ENCODE results near the gene CCDC179. TPM values are rescaled to one million over a fixed set of nuclear protein-coding genes. Genes with fewer than 3 reads are reported as not detected.

Gene CCDC179
- polyA plus RNA-seq, 2 of the 4 experiments (the other 2 are of a cell fraction), result not detected

DNA sequence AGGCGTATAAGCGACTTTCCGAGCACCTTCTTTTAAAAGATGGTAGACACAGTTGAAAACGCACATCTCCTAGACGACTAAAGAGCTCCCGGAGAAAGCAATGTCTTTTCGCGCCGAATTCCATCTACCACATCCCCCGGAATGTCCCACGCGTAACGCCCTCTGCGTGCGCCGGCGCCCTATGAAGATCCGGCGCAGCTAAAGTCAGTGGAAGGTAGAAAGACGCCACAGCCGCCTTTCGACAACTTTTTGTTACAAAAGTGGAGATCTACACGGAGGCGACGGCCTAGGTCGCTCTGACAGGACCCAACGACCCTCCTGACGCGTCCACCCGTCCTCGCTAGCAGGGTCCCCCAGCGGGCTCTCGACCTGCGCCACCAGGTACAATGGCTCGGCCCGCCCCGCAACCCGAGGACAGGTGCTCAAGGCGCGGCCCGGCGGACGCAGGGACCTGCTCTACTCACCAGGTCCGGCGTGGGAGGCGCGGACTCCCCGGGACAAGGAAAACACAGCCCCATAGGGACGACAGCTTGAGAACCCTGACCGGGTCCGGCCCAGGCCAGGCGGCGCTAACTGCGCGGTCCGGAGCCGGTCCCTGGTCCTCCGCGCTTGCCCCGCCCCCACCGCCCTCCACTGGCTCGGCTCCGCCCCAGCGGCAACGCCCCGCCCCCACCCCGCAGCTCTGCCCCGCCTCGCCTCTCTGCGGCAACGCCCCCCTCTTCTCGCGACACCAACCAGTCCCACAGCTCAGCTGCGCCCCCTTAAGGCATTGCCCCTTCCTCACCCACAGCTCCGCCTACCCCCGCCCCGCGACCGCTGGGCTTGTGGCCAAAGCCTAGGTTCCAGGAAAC, 30.8 kb downstream of the CCDC179 start, which contains the start of gene SVIP:
SVIP (minus strand) TSS at position 571 of the 851 bp plus-strand sequence; CDS start at position 518, 53 bp downstream.
- FAIRE-seq (no peak), DNase-seq (ENCODE audit: low read depth in 1 of 2, low spot score in 1 of 2) (peak; percentile 65 to 93), ATAC-seq (peak; percentile 91 to 97)
- H3K4me2 ChIP-seq, result peak within 1 kb of the TSS; percentile 69
- ChIA-PET POLR2A (interaction anchor here (0.6 to 0.9 kb wide), 2 partner anchors 37 to 587 kb away, joined by 4 read pairs; no protein-coding TSS in a partner anchor), CTCF (interaction anchor here (0.7 to 1.9 kb wide), 12 partner anchors 10 to 237 kb away, joined by 3 to 14 read pairs (median 4); no protein-coding TSS in a partner anchor)
- WGBS (ENCODE audit: missing lambda C conversion rate), result 2% methylated on average over 41 of the region's 79 CpGs
- peak within 1 kb of the TSS; percentile 80 for H3K4me3 ChIP-seq
- TF ChIP-seq JUNB (IDR thresholded peaks at IDR 0.05) (no peak), CHD2 (IDR thresholded peaks at IDR 0.05; ENCODE audit: low read length, partially characterized antibody) (peak; percentile 87), POLR2A (IDR thresholded peaks at IDR 0.05; ENCODE audit: low read length) (peak; percentile 52; the same call in 1 of the 2 replicates), FOXS1 (CRISPR knock-in tag; IDR thresholded peaks at IDR 0.05) (no peak), EP300 (IDR thresholded peaks at IDR 0.05) (no peak), FOSB (CRISPR knock-in tag; IDR thresholded peaks at IDR 0.05) (no peak), RFX5 (IDR thresholded peaks at IDR 0.05) (no peak), EHMT2 (IDR thresholded peaks at IDR 0.05; ENCODE audit: low read depth) (no peak), PHF8 (IDR thresholded peaks at IDR 0.05; ENCODE audit: borderline replicate concordance, low read depth) (peak; percentile 92), MAFK (IDR thresholded peaks at IDR 0.05; ENCODE audit: partially characterized antibody) (no peak), ESRRA (IDR thresholded peaks at IDR 0.05; ENCODE audit: borderline replicate concordance, low read length) (no peak), CEBPB (IDR thresholded peaks at IDR 0.05) (no peak), RAD21 (conservative IDR thresholded peaks at IDR 0.05 in 1 of 2, IDR thresholded peaks at IDR 0.05 in 1 of 2) (peak; percentile 47 to 53), RARB (CRISPR knock-in tag; IDR thresholded peaks at IDR 0.05) (no peak), HDAC2 (IDR thresholded peaks at IDR 0.05) (no peak), JUN (IDR thresholded peaks at IDR 0.05) (peak in 1 of 2 experiments; percentile 49; a peak in 2 of 5 replicates), POLR2AphosphoS2 (conservative IDR thresholded peaks at IDR 0.05; ENCODE audit: low read length) (no peak), SMC3 (IDR thresholded peaks at IDR 0.05) (peak; percentile 25; the same call in 1 of the 3 replicates), ZC3H11A (IDR thresholded peaks at IDR 0.05) (no peak), ZNF302 (CRISPR knock-in tag; IDR thresholded peaks at IDR 0.05) (no peak)
- TF ChIP-seq, protein P1, sequence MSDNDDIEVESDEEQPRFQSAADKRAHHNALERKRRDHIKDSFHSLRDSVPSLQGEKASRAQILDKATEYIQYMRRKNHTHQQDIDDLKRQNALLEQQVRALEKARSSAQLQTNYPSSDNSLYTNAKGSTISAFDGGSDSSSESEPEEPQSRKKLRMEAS (IDR thresholded peaks at IDR 0.05), result peak; percentile 50; the same call in 1 of the 2 replicates
- TF ChIP-seq, protein P2, sequence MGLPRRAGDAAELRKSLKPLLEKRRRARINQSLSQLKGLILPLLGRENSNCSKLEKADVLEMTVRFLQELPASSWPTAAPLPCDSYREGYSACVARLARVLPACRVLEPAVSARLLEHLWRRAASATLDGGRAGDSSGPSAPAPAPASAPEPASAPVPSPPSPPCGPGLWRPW (IDR thresholded peaks at IDR 0.05), result no peak
- TF ChIP-seq, protein P3, sequence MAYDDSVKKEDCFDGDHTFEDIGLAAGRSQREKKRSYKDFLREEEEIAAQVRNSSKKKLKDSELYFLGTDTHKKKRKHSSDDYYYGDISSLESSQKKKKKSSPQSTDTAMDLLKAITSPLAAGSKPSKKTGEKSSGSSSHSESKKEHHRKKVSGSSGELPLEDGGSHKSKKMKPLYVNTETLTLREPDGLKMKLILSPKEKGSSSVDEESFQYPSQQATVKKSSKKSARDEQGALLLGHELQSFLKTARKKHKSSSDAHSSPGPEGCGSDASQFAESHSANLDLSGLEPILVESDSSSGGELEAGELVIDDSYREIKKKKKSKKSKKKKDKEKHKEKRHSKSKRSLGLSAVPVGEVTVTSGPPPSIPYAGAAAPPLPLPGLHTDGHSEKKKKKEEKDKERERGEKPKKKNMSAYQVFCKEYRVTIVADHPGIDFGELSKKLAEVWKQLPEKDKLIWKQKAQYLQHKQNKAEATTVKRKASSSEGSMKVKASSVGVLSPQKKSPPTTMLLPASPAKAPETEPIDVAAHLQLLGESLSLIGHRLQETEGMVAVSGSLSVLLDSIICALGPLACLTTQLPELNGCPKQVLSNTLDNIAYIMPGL (CRISPR knock-in tag; IDR thresholded peaks at IDR 0.05; ENCODE audit: borderline replicate concordance), result no peak
- TF ChIP-seq, protein P4, sequence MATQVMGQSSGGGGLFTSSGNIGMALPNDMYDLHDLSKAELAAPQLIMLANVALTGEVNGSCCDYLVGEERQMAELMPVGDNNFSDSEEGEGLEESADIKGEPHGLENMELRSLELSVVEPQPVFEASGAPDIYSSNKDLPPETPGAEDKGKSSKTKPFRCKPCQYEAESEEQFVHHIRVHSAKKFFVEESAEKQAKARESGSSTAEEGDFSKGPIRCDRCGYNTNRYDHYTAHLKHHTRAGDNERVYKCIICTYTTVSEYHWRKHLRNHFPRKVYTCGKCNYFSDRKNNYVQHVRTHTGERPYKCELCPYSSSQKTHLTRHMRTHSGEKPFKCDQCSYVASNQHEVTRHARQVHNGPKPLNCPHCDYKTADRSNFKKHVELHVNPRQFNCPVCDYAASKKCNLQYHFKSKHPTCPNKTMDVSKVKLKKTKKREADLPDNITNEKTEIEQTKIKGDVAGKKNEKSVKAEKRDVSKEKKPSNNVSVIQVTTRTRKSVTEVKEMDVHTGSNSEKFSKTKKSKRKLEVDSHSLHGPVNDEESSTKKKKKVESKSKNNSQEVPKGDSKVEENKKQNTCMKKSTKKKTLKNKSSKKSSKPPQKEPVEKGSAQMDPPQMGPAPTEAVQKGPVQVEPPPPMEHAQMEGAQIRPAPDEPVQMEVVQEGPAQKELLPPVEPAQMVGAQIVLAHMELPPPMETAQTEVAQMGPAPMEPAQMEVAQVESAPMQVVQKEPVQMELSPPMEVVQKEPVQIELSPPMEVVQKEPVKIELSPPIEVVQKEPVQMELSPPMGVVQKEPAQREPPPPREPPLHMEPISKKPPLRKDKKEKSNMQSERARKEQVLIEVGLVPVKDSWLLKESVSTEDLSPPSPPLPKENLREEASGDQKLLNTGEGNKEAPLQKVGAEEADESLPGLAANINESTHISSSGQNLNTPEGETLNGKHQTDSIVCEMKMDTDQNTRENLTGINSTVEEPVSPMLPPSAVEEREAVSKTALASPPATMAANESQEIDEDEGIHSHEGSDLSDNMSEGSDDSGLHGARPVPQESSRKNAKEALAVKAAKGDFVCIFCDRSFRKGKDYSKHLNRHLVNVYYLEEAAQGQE (IDR thresholded peaks at IDR 0.05), result peak; percentile 78
- TF ChIP-seq, protein P5, sequence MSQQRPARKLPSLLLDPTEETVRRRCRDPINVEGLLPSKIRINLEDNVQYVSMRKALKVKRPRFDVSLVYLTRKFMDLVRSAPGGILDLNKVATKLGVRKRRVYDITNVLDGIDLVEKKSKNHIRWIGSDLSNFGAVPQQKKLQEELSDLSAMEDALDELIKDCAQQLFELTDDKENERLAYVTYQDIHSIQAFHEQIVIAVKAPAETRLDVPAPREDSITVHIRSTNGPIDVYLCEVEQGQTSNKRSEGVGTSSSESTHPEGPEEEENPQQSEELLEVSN (IDR thresholded peaks at IDR 0.05; ENCODE audit: borderline replicate concordance, low read depth), result 0 out of 2 replicates have a peak, but pooled peaks have one; percentile 49
- TF ChIP-seq, protein P6, sequence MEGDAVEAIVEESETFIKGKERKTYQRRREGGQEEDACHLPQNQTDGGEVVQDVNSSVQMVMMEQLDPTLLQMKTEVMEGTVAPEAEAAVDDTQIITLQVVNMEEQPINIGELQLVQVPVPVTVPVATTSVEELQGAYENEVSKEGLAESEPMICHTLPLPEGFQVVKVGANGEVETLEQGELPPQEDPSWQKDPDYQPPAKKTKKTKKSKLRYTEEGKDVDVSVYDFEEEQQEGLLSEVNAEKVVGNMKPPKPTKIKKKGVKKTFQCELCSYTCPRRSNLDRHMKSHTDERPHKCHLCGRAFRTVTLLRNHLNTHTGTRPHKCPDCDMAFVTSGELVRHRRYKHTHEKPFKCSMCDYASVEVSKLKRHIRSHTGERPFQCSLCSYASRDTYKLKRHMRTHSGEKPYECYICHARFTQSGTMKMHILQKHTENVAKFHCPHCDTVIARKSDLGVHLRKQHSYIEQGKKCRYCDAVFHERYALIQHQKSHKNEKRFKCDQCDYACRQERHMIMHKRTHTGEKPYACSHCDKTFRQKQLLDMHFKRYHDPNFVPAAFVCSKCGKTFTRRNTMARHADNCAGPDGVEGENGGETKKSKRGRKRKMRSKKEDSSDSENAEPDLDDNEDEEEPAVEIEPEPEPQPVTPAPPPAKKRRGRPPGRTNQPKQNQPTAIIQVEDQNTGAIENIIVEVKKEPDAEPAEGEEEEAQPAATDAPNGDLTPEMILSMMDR (IDR thresholded peaks at IDR 0.05), result peak; percentile 58
- no peaks in the 10 kb centered on the region for H3K9me3 ChIP-seq
- peak within 1 kb of the TSS; percentile 73 to 88 for H3K27ac ChIP-seq
- peaks cover 6% of the 10 kb centered on the region; the same call in 1 of the 3 replicates for H3K4me1 ChIP-seq

Measured in A549 (cell line).